ENCODE results near the gene RARB.

RARB gene

GRCh38 chr3:25427942-25428788 is at the start of gene RARB:
TSS of gene RARB (plus strand) at chr3:25428263. CDS start at chr3:25428732, 469 bp downstream.
- DNase-seq (ENCODE audit: low read depth in 2 of 2), result no peak

GRCh38 chr3:25378786-25379311 is 49.2 kb upstream of the RARB start:
- DNase-seq (ENCODE audit: low read depth in 2 of 2), result no peak

- no peak for DNase-seq (ENCODE audit: low read depth in 2 of 2)
Measured at GRCh38 chr3:25380222-25380739, 47.8 kb upstream of the RARB start.

- no peak for DNase-seq (ENCODE audit: low read depth in 2 of 2)
Measured at GRCh38 chr3:25381083-25381482, 47.0 kb upstream of the RARB start.

- DNase-seq (ENCODE audit: low read depth in 2 of 2), result no peak
Measured at GRCh38 chr3:25384471-25384870, 43.6 kb upstream of the RARB start.

GRCh38 chr3:25385807-25386460 is 42.1 kb upstream of the RARB start:
- DNase-seq (ENCODE audit: low read depth in 2 of 2), result no peak

GRCh38 chr3:25386686-25387255 is 41.3 kb upstream of the RARB start:
- no peak for DNase-seq (ENCODE audit: low read depth in 2 of 2)

- DNase-seq (ENCODE audit: low read depth in 2 of 2), result no peak
Measured at GRCh38 chr3:25390605-25391004, 37.5 kb upstream of the RARB start.

GRCh38 chr3:25396251-25396650 is 31.8 kb upstream of the RARB start:
- DNase-seq (ENCODE audit: low read depth in 2 of 2), result no peak

- DNase-seq (ENCODE audit: low read depth in 2 of 2), result no peak
Measured at GRCh38 chr3:25396686-25397085, 31.4 kb upstream of the RARB start.

GRCh38 chr3:25397150-25397549 is 30.9 kb upstream of the RARB start:
- DNase-seq (ENCODE audit: low read depth in 2 of 2), result no peak

GRCh38 chr3:25400587-25400986 is 27.5 kb upstream of the RARB start:
- DNase-seq (ENCODE audit: low read depth in 2 of 2), result no peak

GRCh38 chr3:25403968-25404367 is 24.1 kb upstream of the RARB start:
- no peak for DNase-seq (ENCODE audit: low read depth in 2 of 2)

- DNase-seq (ENCODE audit: low read depth in 2 of 2), result no peak
Measured at GRCh38 chr3:25404569-25404968, 23.5 kb upstream of the RARB start.

GRCh38 chr3:25405335-25405734 is 22.7 kb upstream of the RARB start:
- no peak for DNase-seq (ENCODE audit: low read depth in 2 of 2)

GRCh38 chr3:25410703-25411102 is 17.4 kb upstream of the RARB start:
- no peak for DNase-seq (ENCODE audit: low read depth in 2 of 2)

GRCh38 chr3:25412269-25412668 is 15.8 kb upstream of the RARB start:
- no peak for DNase-seq (ENCODE audit: low read depth in 2 of 2)

GRCh38 chr3:25416176-25416575 is 11.9 kb upstream of the RARB start:
- DNase-seq (ENCODE audit: low read depth in 2 of 2), result no peak

- DNase-seq (ENCODE audit: low read depth in 2 of 2), result no peak
Measured at GRCh38 chr3:25418596-25418995, 9.5 kb upstream of the RARB start.

GRCh38 chr3:25419251-25419650 is 8.8 kb upstream of the RARB start:
- DNase-seq (ENCODE audit: low read depth in 2 of 2), result no peak

GRCh38 chr3:25420147-25420546 is 7.9 kb upstream of the RARB start:
- DNase-seq (ENCODE audit: low read depth in 2 of 2), result no peak

GRCh38 chr3:25420885-25421284 is 7.2 kb upstream of the RARB start:
- no peak for DNase-seq (ENCODE audit: low read depth in 2 of 2)

Measured in stimulated activated CD8-positive, alpha-beta memory T cell treated with anti-CD3 and anti-CD28 coated beads, Interleukin-2, amount 100 ng/mL, for 48 hours (primary cell).